Fibroblast of lung (primary cell): Measurements from ENCODE around the gene PRAMEF4.
"Not testable (repeated sequence)": the region's sequence is repeated elsewhere in the genome, so short reads cannot be mapped to it uniquely, and the experiment has no call there.

Experiments
- EZH2 ChIP-seq: IDR thresholded peaks from 2 replicates; pipeline ENCODE4 v1.5.1; 2012; ENCODE audit warnings: low read length, control low read depth, mild to moderate bottlenecking; ENCODE audit errors: missing control alignments
- TF ChIP-seq, protein P1 (sequence below), 2 donors: IDR thresholded peaks in 1 of 2; conservative IDR thresholded peaks in 1 of 2; 1 replicate in 1 of 2; 2 replicates in 1 of 2; pipeline ENCODE4 v1.5.1; 2011 to 2012; ENCODE audit warnings: low read length in 2 of 2, control low read depth in 1 of 2, inconsistent platforms in 1 of 2, low read depth in 1 of 2, mild to moderate bottlenecking in 1 of 2

DNA sequence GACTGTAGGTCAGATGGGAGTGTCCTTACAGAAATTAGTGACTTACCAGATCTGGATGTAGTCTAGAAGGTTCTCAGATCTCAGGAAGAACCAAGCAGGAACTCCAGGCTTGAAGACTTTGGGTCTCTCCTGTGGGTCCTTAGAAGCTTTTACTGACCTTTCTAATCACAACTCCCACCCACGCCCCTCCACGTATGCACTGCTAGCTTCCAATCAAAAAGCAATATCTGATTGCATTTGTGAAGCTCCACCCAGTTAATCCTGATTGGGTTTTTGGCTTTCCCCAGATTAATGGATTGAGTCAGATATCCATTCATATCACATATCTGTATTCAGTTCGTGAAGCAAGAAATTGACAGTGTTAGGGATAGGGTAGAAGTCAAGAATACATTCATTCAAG is at the start of gene PRAMEF4:
- TF ChIP-seq, protein P1, sequence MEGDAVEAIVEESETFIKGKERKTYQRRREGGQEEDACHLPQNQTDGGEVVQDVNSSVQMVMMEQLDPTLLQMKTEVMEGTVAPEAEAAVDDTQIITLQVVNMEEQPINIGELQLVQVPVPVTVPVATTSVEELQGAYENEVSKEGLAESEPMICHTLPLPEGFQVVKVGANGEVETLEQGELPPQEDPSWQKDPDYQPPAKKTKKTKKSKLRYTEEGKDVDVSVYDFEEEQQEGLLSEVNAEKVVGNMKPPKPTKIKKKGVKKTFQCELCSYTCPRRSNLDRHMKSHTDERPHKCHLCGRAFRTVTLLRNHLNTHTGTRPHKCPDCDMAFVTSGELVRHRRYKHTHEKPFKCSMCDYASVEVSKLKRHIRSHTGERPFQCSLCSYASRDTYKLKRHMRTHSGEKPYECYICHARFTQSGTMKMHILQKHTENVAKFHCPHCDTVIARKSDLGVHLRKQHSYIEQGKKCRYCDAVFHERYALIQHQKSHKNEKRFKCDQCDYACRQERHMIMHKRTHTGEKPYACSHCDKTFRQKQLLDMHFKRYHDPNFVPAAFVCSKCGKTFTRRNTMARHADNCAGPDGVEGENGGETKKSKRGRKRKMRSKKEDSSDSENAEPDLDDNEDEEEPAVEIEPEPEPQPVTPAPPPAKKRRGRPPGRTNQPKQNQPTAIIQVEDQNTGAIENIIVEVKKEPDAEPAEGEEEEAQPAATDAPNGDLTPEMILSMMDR (conservative IDR thresholded peaks at IDR 0.05 in 1 of 2, IDR thresholded peaks at IDR 0.05 in 1 of 2; ENCODE audit: low read depth in 1 of 2, low read length in 2 of 2), result not testable (repeated sequence)
- not testable (repeated sequence) for TF ChIP-seq EZH2
